Upper lobe of left lung (tissue), 4 donors: ENCODE measurements around the gene RNF40.

Experiments
- CTCF ChIP-seq, 6 experiments: fragments of 450-650 bp in 4 of 6; fragments of 200-600 bp in 2 of 6; sonication (generic) in 2 of 6; IDR thresholded peaks; one replicate each; pipeline ENCODE4 v1.5.1; 2016 to 2019; ENCODE audit warnings: antibody characterized with exemption in 6 of 6
- POLR2A ChIP-seq, 4 donors: fragments of 450-650 bp; IDR thresholded peaks; one replicate each; pipeline ENCODE4 v1.5.1; 2016 to 2017; ENCODE audit warnings: antibody characterized with exemption in 4 of 4, mild to moderate bottlenecking in 2 of 4

DNA sequence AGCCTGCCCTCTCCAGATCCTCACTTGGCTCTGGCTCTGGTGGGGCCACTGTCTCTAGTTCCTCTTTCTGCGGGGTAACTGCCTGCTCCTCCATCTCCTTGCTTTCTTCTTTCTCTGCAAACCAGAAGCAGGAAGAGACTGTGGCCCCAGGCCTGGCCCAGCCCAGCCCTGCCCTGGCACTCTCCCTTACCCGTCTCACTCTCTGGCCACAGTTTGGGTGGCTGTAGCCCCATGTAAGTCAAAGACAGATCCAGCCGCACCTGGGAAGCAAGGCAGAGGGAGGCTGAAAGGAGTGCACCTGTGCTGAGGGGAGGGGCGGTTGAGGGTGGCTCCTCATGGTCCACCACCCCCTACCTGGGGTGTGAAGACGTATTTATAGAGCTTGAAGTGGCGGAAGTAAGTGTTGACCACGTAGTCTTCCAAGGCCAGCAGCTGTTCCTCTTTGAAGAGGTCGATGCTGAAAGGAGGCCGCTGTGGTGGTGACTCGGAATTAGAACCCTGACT lies 3.1 kb upstream of the RNF40 start:
- TF ChIP-seq POLR2A (IDR thresholded peaks at IDR 0.05): no peak
- no peak for TF ChIP-seq CTCF (IDR thresholded peaks at IDR 0.05)
